GM23248 (cell line): ENCODE results near the gene VWA1.

Source experiments
- EZH2 ChIP-seq: fragments of 200-600 bp; sonication (generic); IDR thresholded peaks from 2 replicates; pipeline ENCODE4 v1.6.1; 2018; ENCODE audit warnings: antibody characterized with exemption, mild to moderate bottlenecking; ENCODE audit not compliant: insufficient read depth, poor library complexity, severe bottlenecking
- EZH2phosphoT487 ChIP-seq: fragments of 200-600 bp; sonication (generic); IDR thresholded peaks from 2 replicates; pipeline ENCODE4 v1.6.1; 2018; ENCODE audit warnings: antibody characterized with exemption, moderate library complexity, mild to moderate bottlenecking, low read depth; ENCODE audit not compliant: insufficient read depth

GRCh38 chr1:1427820-1428148 lies 7.7 kb upstream of the VWA1 start:
- TF ChIP-seq EZH2phosphoT487 (no peak), EZH2 (no peak)
